Activated naive CD4-positive, alpha-beta T cell treated with Interleukin-2 at 50 U/mL for 16 hours (primary cell): ENCODE data around the gene COL5A2.

Source experiments
- DNase-seq: peaks from one replicate; pipeline ENCODE4 v3.0.0-alpha.2; 2020

The COL5A2 gene

GRCh38 chr2:189046320-189046719 lies 133.2 kb downstream of the COL5A2 start:
- no peak for DNase-seq

GRCh38 chr2:189045836-189046235 lies 133.7 kb downstream of the COL5A2 start:
- DNase-seq, result no peak

GRCh38 chr2:189037518-189037917 lies 142.0 kb downstream of the COL5A2 start:
- no peak for DNase-seq

- DNase-seq, result no peak
Measured at GRCh38 chr2:189024901-189025618, 154.5 kb downstream of the COL5A2 start.

- DNase-seq, result no peak
Measured at GRCh38 chr2:189022492-189022891, 157.1 kb downstream of the COL5A2 start.

GRCh38 chr2:189022053-189022481 lies 157.5 kb downstream of the COL5A2 start:
- DNase-seq, result no peak

- no peak for DNase-seq
Measured at GRCh38 chr2:189020179-189020578, 159.4 kb downstream of the COL5A2 start.

- DNase-seq, result no peak
Measured at GRCh38 chr2:189018631-189019030, 160.9 kb downstream of the COL5A2 start.

GRCh38 chr2:189016311-189016861 lies 163.2 kb downstream of the COL5A2 start:
- no peak for DNase-seq

- no peak for DNase-seq
Measured at GRCh38 chr2:189015359-189015758, 164.2 kb downstream of the COL5A2 start.

- DNase-seq, result no peak
Measured at GRCh38 chr2:189014449-189015138, 165.0 kb downstream of the COL5A2 start.

GRCh38 chr2:189013671-189014448 lies 165.7 kb downstream of the COL5A2 start:
- DNase-seq, result no peak

- no peak for DNase-seq
Measured at GRCh38 chr2:189013031-189013430, 166.5 kb downstream of the COL5A2 start.

- DNase-seq, result no peak
Measured at GRCh38 chr2:189012351-189012750, 167.2 kb downstream of the COL5A2 start.

- DNase-seq, result no peak
Measured at GRCh38 chr2:189010536-189010935, 169.0 kb downstream of the COL5A2 start.

GRCh38 chr2:189008555-189009262 lies 170.9 kb downstream of the COL5A2 start:
- DNase-seq, result no peak

- no peak for DNase-seq
Measured at GRCh38 chr2:189002079-189002478, 177.5 kb downstream of the COL5A2 start.

GRCh38 chr2:189000221-189000620 lies 179.3 kb downstream of the COL5A2 start:
- no peak for DNase-seq

GRCh38 chr2:188997263-188997662 lies 182.3 kb downstream of the COL5A2 start:
- no peak for DNase-seq

- no peak for DNase-seq
Measured at GRCh38 chr2:188993247-188993646, 186.3 kb downstream of the COL5A2 start.

GRCh38 chr2:188986839-188987238 lies 192.7 kb downstream of the COL5A2 start:
- no peak for DNase-seq

GRCh38 chr2:188984680-188985079 lies 194.9 kb downstream of the COL5A2 start:
- no peak for DNase-seq

GRCh38 chr2:188984065-188984491 lies 195.5 kb downstream of the COL5A2 start:
- no peak for DNase-seq
